Measurements from ENCODE around the gene OR51F1. TPM values are rescaled to one million over a fixed set of nuclear protein-coding genes. Genes with fewer than 3 reads are reported as not detected.

The OR51F1 gene
- total and polyA plus RNA-seq, 12 donors, result not detected

- no peak overlapping the region for H3K27ac ChIP-seq
- no peaks in the 10 kb centered on the region for H3K9me3 ChIP-seq
- WGBS, 2 donors, result 85 to 87% methylated on average over 6 of the region's 6 CpGs
- no peak for DNase-seq
- ATAC-seq, result no peak
- H3K4me3 ChIP-seq, result no peak overlapping the region
- intact Hi-C loops (cut with DNase I), result no loop called here
- no peaks in the 10 kb centered on the region for H3K4me1 ChIP-seq
- no peaks in the 10 kb centered on the region for H3K36me3 ChIP-seq
- H3K27me3 ChIP-seq, result no peaks in the 10 kb centered on the region
- TF ChIP-seq, protein P1, sequence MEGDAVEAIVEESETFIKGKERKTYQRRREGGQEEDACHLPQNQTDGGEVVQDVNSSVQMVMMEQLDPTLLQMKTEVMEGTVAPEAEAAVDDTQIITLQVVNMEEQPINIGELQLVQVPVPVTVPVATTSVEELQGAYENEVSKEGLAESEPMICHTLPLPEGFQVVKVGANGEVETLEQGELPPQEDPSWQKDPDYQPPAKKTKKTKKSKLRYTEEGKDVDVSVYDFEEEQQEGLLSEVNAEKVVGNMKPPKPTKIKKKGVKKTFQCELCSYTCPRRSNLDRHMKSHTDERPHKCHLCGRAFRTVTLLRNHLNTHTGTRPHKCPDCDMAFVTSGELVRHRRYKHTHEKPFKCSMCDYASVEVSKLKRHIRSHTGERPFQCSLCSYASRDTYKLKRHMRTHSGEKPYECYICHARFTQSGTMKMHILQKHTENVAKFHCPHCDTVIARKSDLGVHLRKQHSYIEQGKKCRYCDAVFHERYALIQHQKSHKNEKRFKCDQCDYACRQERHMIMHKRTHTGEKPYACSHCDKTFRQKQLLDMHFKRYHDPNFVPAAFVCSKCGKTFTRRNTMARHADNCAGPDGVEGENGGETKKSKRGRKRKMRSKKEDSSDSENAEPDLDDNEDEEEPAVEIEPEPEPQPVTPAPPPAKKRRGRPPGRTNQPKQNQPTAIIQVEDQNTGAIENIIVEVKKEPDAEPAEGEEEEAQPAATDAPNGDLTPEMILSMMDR (IDR thresholded peaks at IDR 0.05), result no peak
Observed at GRCh38 chr11:4766420-4767043, 3.2 kb downstream of the OR51F1 start.

GRCh38 chr11:4763096-4763495, 6.6 kb downstream of the OR51F1 start:
- DNase-seq (no peak), ATAC-seq (no peak)
- Histone ChIP-seq H3K36me3 (no peaks in the 10 kb centered on the region), H3K27ac (no peak overlapping the region), H3K4me1 (no peaks in the 10 kb centered on the region), H3K4me3 (no peak overlapping the region), H3K27me3 (no peaks in the 10 kb centered on the region), H3K9me3 (no peaks in the 10 kb centered on the region)
- intact Hi-C loops (cut with DNase I), result no loop called here
- 77 to 85% methylated on average over 2 of the region's 2 CpGs for WGBS, 2 donors
- TF ChIP-seq, protein P1 (IDR thresholded peaks at IDR 0.05), result no peak

DNA sequence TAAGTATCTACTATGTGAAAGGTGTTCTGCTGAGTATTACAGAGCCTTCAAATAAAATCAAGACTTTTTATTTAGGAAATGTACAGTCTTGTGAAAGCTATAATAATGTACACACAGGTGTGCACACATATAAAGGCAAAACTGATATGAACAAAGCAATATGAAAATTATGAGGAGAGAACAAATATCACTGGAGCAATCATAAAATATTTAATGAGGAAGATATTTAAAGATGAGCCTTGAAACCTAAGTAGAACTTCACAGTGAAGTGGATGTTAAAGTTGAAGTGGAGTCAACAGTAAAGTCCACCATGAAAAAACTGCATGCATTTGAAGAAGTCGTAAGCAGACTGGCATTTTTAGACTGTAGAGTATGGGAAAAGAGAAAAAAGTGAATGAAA, 18.5 kb downstream of the OR51F1 start:
- ATAC-seq, result no peak
- H3K4me3 ChIP-seq, result no peak overlapping the region
- intact Hi-C loops (cut with DNase I), result no loop called here
- 85 to 92% methylated on average over 1 of the region's 1 CpG for WGBS, 2 donors
- H3K27ac ChIP-seq, result no peak overlapping the region
- H3K4me1 ChIP-seq, result no peaks in the 10 kb centered on the region
- no peaks in the 10 kb centered on the region for H3K36me3 ChIP-seq
- TF ChIP-seq, protein P1 (IDR thresholded peaks at IDR 0.05), result no peak
- no peaks in the 10 kb centered on the region for H3K27me3 ChIP-seq
- no peaks in the 10 kb centered on the region for H3K9me3 ChIP-seq
- DNase-seq, result no peak

DNA sequence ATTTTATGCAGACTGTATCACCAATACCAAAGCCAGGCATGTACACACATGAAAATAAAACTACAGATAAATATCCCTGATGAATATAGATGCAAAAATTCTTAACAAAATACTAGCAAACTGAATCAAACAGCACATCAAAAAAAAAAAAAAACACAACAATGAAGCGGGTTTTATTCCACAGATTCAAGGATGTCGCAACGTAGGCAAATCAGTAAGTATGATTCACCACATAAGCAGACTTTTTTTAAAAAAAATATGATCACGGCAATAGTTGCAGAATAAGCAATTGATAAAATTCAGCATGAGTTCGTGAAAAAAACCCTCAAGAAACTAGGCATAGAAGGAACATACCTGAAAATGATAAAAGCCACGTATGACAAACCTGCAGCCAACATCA, 21.3 kb downstream of the OR51F1 start:
- Histone ChIP-seq H3K4me3 (no peak overlapping the region), H3K27me3 (no peaks in the 10 kb centered on the region), H3K9me3 (no peaks in the 10 kb centered on the region), H3K4me1 (no peaks in the 10 kb centered on the region), H3K27ac (no peak overlapping the region), H3K36me3 (no peaks in the 10 kb centered on the region)
- ATAC-seq (no peak), DNase-seq (no peak)
- intact Hi-C loops (cut with DNase I), result no loop called here
- WGBS, 2 donors, result 79 to 82% methylated on average over 6 of the region's 6 CpGs
- TF ChIP-seq, protein P1 (IDR thresholded peaks at IDR 0.05), result no peak
